K562 (cell line): ENCODE results near the gene MICOS13.

Source experiments
- CHCHD3 ChIP-seq: fragments of 250-450 bp; sonication (Bioruptor Pico); IDR thresholded peaks from 2 replicates; pipeline ENCODE4 v2.1.2; 2022; ENCODE audit warnings: mild to moderate bottlenecking
- ELF1 ChIP-seq: fragments of 200-800 bp; sonication (Bioruptor generic); IDR thresholded peaks from 2 replicates; pipeline ENCODE4 v1.6.1; 2016; ENCODE audit warnings: missing genetic modification characterization, missing compliant biosample characterization
- GABPA ChIP-seq: fragments of 200-800 bp; sonication (Bioruptor generic); conservative IDR thresholded peaks from 2 replicates; pipeline ENCODE4 v1.6.1; 2016; ENCODE audit warnings: low read depth, missing genetic modification characterization, missing compliant biosample characterization
- MAZ ChIP-seq, 2 experiments: fragments of 450-650 bp in 1 of 2; sonication (generic) in 1 of 2; formaldehyde crosslinking; IDR thresholded peaks in 1 of 2; conservative IDR thresholded peaks in 1 of 2; 2 replicates each; pipeline versions ENCODE4 v1.4.0 to v1.5.0; 2020; ENCODE audit warnings: mild to moderate bottlenecking in 1 of 2, missing genetic modification reagents in 1 of 2
- POLR2A ChIP-seq: fragments of 450-650 bp; conservative IDR thresholded peaks from 2 replicates; pipeline ENCODE4 v1.6.1; 2016
- ZNF561 ChIP-seq: fragments of 450-650 bp; formaldehyde crosslinking; conservative IDR thresholded peaks from 2 replicates; pipeline ENCODE4 v1.4.0; 2020; ENCODE audit warnings: mild to moderate bottlenecking, moderate library complexity
- ZZZ3 ChIP-seq: fragments of 450-650 bp; IDR thresholded peaks from 2 replicates; pipeline ENCODE4 v1.6.1; 2016; ENCODE audit warnings: antibody characterized with exemption, mild to moderate bottlenecking, moderate library complexity
- TF ChIP-seq, protein P1 (sequence below): sonication (generic); formaldehyde crosslinking; IDR thresholded peaks from 2 replicates; pipeline ENCODE4 v1.8.0; 2022; ENCODE audit warnings: mild to moderate bottlenecking, missing genetic modification reagents
- TF ChIP-seq, protein P2 (sequence below): sonication (generic); formaldehyde crosslinking; IDR thresholded peaks from 2 replicates; pipeline ENCODE4 v1.8.0; 2022; ENCODE audit warnings: mild to moderate bottlenecking, low read depth, missing genetic modification reagents

GRCh38 chr19:5678071-5678718, 2.1 kb downstream of the MICOS13 start:
- TF ChIP-seq CHCHD3 (CRISPR knock-in tag), result no peak
- no peak for TF ChIP-seq ELF1 (tag)
- TF ChIP-seq GABPA, result no peak
- TF ChIP-seq, protein P1, sequence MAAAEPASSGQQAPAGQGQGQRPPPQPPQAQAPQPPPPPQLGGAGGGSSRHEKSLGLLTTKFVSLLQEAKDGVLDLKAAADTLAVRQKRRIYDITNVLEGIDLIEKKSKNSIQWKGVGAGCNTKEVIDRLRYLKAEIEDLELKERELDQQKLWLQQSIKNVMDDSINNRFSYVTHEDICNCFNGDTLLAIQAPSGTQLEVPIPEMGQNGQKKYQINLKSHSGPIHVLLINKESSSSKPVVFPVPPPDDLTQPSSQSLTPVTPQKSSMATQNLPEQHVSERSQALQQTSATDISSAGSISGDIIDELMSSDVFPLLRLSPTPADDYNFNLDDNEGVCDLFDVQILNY (CRISPR knock-in tag), result no peak
- no peak for TF ChIP-seq POLR2A
- TF ChIP-seq MAZ (CRISPR knock-in tag; conservative IDR thresholded peaks at IDR 0.05 in 1 of 2, IDR thresholded peaks at IDR 0.05 in 1 of 2), result no peak
- TF ChIP-seq ZNF561 (CRISPR knock-in tag), result no peak
- TF ChIP-seq, protein P2, sequence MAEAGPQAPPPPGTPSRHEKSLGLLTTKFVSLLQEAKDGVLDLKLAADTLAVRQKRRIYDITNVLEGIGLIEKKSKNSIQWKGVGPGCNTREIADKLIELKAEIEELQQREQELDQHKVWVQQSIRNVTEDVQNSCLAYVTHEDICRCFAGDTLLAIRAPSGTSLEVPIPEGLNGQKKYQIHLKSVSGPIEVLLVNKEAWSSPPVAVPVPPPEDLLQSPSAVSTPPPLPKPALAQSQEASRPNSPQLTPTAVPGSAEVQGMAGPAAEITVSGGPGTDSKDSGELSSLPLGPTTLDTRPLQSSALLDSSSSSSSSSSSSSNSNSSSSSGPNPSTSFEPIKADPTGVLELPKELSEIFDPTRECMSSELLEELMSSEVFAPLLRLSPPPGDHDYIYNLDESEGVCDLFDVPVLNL (CRISPR knock-in tag), result no peak
- TF ChIP-seq ZZZ3, result no peak
